GM18861 (cell line): Measurements from ENCODE around the gene SLK.

Source experiments
- ATAC-seq: cut with Tn5 transposase; IDR thresholded peaks from one replicate; pipeline ENCODE4 v1.9.1; 2021; ENCODE audit not compliant: unreplicated experiment

Gene SLK

DNA sequence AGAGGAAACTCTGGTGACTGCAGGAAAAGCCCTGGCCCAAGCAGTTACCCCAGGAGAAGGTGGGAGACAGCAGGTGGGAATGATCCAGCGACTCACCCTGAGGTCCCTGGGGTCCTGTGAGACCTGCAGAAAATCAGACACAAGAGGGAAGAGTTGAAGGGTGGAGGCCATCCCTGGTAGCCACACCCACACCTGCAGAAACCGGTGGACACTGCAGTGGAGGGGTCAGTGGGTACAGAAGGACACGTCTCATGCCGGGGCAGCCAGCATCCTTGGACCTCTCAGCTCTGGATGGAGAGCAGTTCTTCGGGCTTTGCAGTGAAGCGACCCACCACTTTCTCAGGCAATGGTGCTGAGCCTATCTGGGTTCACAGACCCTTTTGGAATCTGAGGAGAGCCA lies 79.7 kb downstream of the SLK start:
- ATAC-seq, result no peak

DNA sequence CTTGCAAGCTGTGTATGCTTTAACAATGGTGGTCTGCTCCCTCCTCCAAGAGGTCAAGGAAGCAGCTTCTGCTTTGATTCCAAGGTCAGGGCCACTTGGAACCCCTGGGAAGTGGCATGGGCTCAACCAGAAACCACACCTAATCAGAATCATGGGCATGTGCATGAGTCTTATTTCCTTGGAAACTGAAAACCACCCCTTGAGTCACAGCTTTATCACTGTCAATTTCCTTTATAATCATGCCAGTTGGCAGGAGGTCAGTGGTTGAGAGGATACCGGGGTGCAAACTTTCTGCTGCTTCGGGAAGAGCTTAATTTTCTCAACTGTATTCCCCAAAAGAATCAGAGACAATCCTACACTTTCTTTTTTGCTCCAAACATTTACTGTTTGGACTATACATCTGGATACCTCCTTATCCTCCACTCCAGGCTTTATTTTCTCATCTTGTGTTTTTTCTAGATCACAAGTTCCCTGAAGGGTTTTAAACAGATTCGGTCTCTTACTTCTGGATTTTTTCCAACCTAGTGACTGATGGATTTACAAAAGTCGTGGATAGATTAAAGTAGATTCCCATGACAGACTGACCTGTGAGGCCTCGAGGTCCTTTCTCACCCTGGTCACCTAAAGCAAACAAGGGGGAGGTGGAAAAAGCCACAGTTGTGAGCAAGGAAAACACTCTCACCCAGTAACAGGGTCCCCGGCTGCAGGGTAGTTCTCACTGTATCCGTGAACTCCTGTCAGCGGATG lies 82.7 kb downstream of the SLK start:
- ATAC-seq, result no peak

DNA sequence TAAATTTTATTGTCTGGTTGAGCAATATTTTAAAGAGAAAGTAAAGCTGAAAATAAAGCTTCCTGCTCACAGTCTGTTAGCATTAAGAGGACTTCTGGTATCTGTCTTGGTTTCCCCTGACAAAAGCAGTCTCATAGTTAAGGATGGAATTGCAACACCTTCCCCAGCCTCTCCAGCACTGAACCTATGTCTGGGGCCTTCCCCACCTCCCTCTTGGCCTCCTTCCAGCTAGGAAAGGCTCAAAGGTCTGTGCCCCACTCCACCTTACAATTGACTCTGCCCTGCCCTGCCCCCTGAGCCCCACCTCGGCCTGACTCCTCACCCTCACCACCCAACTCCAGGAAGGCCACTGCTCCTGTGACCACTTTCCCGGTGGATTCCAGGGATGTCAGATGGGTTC lies 85.5 kb downstream of the SLK start:
- no peak for ATAC-seq

DNA sequence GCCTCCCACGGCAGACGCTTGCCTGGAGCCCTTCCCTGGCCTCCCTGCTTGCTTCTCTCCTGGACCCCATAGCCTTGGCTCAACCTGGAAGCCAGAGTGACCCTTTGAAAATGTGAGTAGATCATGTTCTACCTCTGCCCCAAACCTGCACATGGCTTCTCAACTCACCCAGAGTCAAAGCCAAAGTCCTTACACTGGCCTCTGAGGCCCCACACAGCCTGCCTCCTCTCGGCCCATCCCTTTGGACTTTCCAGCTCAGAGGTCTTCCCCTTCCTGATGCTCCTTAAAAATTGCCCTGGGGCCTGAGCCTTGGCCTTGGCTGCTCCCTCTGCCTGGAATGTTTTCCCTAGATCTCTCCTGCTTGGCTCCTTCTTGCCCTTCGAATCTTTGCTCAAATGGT lies 86.3 kb downstream of the SLK start:
- ATAC-seq, result no peak

DNA sequence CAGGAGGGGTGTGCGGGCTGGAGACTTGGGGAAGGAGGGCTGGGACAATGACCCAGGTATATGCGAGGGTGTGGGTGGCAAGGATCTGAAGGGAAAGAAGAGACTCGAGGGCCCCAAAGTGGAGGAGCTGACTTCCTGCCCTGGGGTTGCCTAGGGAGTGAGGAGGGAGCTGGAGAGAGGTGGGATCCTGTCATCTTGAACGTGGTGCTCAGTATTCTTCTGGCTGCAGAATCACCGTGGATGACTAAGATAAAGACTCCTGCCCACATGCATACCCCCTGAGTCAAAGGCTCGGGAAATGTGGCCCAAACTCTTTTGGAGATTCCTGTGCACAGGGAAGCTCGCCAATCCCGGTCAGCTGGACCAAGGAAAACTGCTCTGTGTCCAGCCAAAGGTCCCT lies 87.5 kb downstream of the SLK start:
- ATAC-seq, result no peak

DNA sequence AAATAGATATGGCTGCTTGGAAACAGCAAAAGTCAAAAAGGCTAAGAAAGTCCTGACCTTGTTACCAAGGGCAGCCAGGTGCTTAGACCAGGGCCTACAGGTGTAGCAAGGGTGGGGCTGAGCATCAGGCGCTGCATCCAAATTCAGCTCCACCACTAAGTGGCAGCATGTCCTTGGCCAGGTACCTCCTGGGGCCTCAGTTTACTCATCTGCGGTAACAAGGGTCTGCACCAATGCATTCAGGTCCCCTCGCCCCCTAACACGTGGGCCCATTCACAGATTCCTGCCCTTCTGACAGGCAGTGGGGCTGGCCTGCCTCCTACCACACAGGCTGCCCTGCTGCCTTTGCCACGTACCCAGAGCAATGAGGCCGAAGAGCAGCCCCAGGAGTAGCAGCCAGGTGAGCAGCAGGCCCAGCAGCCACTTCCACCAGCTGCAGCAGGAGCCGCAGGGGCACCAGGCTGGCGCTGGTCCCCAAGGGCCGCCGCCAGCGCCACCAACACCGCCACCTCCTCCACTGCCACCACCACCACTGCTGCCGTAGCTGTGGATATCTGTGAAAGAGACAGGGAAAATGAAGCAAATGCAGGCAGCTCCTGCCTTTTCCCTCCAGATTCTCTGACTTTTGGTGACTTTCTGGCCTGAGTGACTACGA lies 89.8 kb downstream of the SLK start:
- no peak for ATAC-seq

DNA sequence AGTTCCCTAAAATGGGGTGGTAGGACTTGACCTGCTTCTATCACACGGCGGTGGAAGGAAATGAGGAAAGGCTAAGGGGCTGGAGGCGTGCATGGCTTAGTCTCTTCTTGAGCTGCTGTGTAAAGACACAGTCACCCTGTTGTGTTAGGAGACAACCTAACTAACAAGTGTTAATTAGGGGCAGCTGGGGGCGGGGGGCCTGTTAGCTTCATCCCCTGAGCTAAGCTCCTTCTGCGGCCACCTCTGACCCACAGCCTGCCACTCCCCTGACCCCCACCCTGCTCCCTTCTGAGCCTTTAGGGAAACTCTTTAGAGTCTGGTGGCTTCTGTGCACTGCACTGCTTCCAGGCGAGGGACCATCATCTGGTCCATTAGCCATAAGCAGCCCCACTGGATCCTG lies 90.8 kb downstream of the SLK start:
- ATAC-seq, result no peak

DNA sequence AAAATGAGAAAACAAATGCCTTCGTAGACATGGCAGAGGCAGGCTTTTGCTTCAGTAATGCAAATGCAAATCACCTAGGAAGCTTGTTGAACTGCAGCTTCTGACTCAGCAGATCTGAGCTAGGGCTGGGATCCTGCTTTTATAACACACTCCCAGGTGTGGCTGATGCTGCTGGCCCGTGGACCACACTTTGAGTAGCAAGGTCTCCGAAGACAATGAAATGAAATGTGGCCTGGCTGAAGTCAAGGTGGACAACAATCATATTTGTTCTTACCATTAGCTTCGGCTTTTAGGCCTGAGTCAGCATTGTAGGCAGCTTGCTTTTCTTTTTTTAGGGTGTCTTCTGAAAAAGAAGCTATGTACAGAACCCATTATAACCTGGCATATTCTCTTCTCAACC lies 92.4 kb downstream of the SLK start:
- ATAC-seq, result no peak

DNA sequence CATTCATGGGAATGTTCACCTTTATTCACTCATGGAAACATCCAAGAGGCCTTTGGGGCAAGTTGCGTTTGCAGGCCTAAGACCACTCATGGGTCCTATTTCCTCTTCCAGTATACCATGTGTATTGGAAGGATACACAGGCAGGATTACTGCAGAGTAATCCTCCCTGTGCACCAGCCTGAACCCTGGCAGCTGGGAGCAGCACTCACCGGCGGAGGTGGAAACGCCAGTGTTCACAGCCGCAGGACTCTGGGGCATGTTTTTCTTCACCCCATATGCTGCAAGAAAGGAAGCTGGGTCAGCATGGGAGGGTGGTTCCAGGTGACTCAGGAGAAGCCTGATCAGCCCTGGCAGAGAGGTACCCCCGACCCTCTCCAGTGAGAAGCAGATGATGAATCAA lies 94.3 kb downstream of the SLK start:
- ATAC-seq, result no peak

DNA sequence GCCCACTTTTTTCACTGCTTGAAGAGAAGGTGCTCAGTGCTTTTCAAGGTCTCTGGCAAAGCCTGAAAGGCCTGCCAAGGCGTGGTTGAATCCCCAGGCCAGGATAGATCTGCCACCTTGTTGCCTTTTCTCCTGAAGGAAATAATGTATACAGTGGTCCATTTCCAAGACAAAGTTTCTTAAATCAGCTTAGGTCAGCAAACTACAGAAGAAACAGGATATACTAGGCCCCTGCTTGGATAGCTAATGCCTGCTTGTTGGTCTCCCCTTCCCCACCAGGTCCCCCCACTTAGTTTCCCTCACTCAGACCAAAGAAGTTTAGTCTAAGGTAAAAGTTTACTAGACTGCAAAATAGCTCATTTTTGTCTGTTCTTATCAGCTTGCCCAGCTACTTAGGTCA lies 98.8 kb downstream of the SLK start:
- ATAC-seq, result no peak

DNA sequence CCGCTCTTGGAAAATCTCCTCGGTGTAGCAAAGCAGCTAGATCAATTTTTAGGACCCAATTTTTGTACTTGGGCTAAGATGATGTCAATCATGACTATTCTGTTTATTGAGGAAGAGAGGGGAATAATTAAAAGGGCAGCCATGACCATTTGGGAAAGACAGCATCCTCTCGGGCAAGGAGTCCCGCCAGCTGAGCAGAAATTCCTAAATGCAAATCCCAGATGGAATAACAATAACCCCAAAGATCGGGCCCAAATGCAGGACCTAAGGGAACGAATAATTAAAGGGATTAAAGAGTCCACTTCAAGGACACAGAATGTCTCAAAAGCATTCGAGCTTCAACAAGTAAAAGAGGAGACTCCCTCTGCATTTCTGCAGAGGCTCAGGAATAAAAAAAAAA lies 100.0 kb downstream of the SLK start:
- no peak for ATAC-seq

DNA sequence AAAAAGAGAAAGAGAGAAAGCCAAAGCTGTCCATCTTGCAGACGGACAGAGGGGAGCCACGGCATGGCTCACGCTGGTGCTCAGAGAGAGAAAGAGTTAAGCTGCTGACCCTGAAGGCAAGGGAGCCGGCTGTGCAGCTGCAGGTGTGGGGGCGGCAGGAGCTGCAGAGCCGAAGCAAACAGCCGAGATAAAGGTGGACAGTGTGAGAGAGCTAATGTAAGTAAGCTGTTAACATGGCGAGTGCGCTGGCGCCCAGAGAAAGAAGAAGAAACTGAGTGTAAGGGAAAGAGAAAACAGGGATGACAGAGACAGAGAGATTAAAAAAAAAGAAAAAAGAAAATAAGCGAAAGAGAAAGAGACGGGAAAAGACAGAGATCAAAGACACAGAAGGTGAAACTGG lies 100.6 kb downstream of the SLK start:
- ATAC-seq, result no peak

DNA sequence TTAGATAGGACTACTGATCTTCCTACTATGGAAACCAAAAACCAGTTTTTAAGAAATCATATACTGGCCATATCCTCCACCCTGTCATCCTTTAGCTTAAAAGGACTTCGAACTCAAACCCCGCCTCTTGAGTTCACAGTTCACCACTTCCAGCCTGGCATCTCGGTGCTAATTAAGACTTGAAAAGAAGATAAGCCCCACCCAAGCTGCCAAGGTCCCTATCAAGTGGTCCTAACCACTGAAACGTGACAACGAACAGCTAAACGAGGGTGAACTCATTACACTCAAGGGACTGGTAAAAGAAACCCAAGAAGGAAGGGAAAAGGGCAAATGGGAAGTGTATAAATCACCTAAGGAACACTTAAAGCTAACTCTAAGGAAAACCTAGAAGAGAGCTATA lies 102.7 kb downstream of the SLK start:
- ATAC-seq, result no peak

DNA sequence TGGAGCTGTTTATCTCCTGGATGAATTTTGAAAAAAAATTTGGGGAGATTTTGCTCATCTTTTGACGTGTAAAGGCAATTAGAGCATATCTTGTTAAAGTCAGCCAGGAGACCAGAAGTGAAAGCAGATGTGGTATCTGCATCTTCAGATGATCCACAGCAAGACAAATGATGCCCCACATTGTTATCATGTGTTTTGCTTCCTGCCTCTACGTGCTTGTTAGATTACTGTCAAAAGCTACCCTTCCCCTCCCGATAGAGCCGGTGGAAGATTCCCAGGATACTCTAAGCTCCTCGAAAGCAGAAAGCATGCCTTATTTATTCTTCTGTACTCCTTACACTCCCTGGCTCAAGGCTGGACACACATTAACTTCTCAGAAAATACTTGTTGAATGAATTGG lies 105.8 kb downstream of the SLK start:
- ATAC-seq, result no peak

DNA sequence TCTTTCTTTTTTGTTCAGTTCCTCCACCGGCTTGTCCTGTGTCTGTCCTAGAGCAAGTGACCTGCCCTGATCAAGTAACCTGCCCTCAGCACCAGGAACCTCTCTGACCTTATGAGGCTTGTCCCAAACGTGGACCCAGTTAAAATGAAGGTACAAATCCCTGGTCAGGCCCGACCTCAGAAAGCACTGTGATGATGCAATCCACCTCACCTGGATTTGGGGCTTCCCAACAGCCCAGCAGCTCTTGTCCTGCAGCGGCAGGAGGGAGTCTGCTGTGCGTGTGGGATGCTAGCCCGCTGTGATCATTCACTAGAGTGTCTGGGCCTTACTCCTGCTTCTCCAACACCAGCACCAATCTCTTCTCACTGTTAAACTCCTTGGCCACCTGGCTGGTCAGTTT lies 107.6 kb downstream of the SLK start:
- ATAC-seq, result no peak

DNA sequence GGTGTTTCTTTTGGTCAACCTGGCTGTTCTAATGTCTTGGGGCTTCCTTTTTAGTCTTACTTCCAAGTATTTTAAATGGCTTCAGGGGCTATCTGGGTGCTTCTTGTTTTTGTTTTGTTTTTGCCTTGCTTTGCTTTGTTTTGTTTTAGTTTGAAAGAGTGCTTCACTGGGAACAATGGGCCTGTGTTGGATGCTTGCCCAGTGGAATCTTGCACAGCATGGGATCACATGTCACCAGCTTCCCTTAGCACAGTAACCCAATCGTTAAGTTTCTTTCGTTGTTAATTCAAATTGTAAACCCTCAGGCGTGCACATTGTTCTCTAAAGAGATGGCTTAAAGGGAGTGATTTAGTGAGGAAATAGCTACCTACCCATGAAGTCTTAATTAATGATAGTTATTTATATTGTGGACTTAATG lies 109.8 kb downstream of the SLK start:
- ATAC-seq, result no peak

DNA sequence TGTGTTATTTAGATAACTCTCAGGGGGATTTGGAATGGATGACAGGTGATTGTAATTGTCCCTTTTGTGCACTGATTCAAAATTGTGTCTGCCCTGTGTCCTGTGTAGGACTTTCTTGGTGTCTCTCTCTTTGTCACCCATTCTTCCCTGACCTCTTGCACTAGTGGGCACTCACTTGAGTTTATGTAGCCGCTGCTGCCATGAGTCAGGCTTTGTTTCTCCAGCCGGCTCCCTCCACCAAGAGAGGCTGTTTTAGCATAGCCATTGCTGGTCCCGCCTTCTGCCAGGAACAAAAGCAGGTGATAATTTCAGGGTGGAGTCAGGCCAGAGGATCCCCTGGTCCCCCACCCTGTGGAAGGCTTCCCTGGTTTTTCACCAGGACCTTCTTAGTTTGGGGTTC lies 110.3 kb downstream of the SLK start:
- no peak for ATAC-seq

DNA sequence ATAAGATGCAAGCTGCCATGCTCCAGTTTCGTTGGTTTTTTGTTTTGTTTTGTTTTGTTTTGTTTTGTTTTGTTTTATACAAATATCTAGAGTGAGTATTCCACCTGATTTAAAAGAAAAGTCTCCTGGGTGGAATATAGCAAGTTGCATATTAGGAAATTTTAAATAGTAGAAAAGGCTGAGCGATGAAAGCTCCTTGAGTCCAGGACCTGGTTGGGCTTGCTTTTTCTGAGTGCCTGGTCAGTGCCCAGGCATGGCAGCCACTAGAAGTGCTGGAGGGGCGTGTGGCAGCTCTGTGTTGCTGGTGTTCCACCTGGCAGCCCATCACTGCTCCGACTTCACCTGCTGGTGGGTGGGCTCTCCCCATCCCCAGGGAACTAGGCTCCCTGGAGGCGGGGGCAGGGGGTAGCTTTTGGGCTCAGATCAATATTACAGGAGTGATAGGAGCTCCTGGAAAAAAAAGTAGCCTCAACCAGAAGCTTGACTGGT lies 110.8 kb downstream of the SLK start:
- ATAC-seq, result no peak
